Measurements from ENCODE around the gene PRPF39. TPM values are rescaled to one million over a fixed set of nuclear protein-coding genes. Genes with fewer than 3 reads are reported as not detected.

Gene PRPF39
- total and polyA plus RNA-seq, 2 of the 13 experiments (the other 11 are each of a cell fraction or from before 2014, with no cell fraction given), result 44.2 to 65.0 TPM

DNA sequence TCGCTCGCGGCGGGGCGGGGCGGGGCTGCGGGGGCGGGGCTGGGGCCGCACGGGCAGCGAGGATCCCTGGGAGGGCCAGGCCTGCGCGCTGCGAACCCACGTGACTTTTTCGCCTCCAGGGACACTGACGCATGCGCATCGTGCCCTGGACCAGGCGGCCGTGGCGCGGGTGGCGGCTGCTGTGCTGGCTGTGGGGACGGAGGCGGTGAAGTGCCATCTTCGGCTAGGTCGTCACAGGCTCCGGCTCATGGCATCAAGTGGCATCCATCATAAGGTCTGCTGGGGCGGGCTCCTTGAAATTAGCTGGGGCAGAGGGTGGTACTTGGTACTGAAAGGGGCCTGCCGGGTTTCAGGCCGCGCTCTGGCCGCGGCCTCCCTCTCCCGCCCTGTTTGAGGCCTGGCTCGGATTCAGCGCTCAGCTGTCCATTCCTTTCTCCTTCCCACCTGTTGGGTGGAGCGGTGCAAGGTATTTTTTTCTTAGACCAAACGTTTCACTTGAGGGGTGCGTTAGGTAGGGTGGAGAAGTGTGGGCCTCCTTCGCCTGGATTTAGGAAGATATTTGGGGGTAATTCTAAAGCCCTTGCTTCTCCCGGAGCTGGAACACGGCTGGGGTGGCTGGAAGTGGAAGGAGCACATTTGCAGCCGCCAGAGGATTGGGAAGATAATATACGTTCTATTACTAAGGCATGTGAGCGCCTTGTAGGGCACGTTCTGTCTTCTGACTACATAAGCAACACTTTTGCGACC is at the start of gene PRPF39 (continued):
- TF ChIP-seq, protein P1, sequence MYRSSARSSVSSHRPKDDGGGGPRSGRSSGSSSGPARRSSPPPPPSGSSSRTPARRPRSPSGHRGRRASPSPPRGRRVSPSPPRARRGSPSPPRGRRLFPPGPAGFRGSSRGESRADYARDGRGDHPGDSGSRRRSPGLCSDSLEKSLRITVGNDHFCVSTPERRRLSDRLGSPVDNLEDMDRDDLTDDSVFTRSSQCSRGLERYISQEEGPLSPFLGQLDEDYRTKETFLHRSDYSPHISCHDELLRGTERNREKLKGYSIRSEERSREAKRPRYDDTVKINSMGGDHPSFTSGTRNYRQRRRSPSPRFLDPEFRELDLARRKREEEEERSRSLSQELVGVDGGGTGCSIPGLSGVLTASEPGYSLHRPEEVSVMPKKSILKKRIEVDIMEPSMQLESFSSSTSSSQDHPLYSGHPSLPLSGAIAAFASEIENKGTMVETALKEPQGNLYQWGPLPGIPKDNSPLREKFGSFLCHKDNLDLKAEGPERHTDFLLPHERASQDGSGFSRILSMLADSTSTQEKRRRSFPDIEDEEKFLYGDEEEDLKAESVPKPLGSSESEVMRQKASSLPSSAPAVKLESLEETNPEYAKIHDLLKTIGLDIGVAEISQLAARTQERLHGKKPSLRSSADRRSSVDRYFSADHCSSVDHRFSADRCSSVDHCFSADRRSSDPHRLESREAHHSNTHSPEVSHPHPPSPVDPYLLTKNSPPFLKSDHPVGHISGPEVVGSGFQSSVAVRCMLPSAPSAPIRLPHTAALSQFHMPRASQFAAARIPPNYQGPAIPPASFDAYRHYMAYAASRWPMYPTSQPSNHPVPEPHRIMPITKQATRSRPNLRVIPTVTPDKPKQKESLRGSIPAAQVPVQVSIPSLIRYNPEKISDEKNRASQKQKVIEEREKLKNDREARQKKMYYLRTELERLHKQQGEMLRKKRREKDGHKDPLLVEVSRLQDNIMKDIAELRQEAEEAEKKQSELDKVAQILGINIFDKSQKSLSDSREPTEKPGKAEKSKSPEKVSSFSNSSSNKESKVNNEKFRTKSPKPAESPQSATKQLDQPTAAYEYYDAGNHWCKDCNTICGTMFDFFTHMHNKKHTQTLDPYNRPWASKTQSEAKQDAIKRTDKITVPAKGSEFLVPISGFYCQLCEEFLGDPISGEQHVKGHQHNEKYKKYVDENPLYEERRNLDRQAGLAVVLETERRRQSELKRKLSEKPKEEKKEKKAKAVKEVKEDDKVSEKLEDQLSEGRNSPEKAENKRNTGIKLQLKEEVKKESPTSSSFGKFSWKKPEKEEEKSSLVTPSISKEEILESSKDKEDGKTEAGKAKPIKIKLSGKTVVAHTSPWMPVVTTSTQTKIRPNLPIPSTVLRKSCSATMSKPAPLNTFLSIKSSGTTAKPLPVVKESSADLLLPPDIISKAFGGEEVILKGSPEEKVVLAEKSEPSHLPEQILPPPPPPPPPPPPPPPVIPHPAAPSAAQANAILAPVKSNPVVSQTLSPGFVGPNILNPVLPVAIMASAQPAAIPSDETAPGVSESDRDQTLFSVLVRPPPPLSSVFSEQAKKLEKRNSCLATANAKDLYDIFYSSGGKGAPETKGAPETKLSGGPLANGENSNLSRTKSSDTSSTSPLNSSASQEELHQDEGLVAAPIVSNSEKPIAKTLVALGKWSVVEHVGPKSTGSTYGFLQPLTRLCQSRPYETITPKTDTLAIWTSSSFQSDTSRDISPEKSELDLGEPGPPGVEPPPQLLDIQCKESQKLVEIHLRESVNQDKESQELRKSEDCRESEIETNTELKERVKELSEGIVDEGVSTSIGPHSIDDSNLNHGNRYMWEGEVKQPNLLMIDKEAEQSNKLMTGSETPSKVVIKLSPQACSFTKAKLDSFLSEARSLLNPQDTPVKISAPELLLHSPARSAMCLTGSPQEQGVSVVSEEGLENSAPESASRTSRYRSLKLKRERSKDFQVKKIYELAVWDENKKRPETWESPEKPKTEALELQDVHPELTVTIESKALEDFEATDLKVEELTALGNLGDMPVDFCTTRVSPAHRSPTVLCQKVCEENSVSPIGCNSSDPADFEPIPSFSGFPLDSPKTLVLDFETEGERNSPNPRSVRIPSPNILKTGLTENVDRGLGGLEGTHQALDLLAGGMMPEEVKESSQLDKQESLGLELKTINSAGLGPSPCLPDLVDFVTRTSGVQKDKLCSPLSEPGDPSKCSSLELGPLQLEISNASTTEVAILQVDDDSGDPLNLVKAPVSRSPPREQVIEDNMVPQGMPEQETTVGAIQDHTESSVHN (CRISPR knock-in tag; IDR thresholded peaks at IDR 0.05), result no peak
- TF ChIP-seq DMAP1 (CRISPR knock-in tag; IDR thresholded peaks at IDR 0.05) (peak; percentile 79), ZNF205 (CRISPR knock-in tag; IDR thresholded peaks at IDR 0.05) (no peak), NONO (IDR thresholded peaks at IDR 0.05) (no peak), NONO (CRISPR knock-in tag; conservative IDR thresholded peaks at IDR 0.05) (peak; percentile 30; the same call in 1 of the 2 replicates), MEF2D (CRISPR knock-in tag; IDR thresholded peaks at IDR 0.05) (no peak), PCBP1 (IDR thresholded peaks at IDR 0.05; ENCODE audit: borderline replicate concordance, low read depth, low read length) (0 out of 2 replicates have a peak, but pooled peaks have one; percentile 54), BCL6 (CRISPR knock-in tag; IDR thresholded peaks at IDR 0.05) (no peak; the same call in 1 of the 2 replicates), ZNF326 (CRISPR knock-in tag; IDR thresholded peaks at IDR 0.05; ENCODE audit: borderline replicate concordance) (no peak), ZNF563 (CRISPR knock-in tag; IDR thresholded peaks at IDR 0.05) (peak; percentile 53; the same call in 1 of the 2 replicates), KLF13 (CRISPR knock-in tag; IDR thresholded peaks at IDR 0.05) (no peak), MEIS2 (CRISPR knock-in tag; IDR thresholded peaks at IDR 0.05) (no peak), KDM1A (CRISPR knock-in tag; IDR thresholded peaks at IDR 0.05) (no peak), ZNF589 (CRISPR knock-in tag; conservative IDR thresholded peaks at IDR 0.05) (no peak), SMC3 (IDR thresholded peaks at IDR 0.05; ENCODE audit: low read length) (no peak)
- TF ChIP-seq, protein P2, sequence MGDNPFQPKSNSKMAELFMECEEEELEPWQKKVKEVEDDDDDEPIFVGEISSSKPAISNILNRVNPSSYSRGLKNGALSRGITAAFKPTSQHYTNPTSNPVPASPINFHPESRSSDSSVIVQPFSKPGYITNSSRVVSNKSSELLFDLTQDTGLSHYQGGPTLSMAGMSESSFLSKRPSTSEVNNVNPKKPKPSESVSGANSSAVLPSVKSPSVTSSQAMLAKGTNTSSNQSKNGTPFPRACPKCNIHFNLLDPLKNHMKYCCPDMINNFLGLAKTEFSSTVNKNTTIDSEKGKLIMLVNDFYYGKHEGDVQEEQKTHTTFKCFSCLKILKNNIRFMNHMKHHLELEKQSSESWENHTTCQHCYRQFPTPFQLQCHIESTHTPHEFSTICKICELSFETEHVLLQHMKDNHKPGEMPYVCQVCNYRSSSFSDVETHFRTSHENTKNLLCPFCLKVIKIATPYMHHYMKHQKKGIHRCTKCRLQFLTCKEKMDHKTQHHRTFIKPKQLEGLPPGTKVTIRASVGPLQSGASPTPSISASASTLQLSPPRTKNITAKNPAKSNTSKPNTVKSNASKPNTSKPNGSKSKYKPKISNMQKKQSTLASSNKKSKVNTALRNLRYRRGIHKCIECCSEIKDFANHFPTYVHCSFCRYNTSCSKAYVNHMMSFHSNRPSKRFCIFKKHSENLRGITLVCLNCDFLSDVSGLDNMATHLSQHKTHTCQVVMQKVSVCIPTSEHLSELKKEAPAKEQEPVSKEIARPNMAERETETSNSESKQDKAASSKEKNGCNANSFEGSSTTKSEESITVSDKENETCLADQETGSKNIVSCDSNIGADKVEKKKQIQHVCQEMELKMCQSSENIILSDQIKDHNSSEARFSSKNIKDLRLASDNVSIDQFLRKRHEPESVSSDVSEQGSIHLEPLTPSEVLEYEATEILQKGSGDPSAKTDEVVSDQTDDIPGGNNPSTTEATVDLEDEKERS (CRISPR knock-in tag; IDR thresholded peaks at IDR 0.05), result peak; percentile 73
- TF ChIP-seq, protein P3, sequence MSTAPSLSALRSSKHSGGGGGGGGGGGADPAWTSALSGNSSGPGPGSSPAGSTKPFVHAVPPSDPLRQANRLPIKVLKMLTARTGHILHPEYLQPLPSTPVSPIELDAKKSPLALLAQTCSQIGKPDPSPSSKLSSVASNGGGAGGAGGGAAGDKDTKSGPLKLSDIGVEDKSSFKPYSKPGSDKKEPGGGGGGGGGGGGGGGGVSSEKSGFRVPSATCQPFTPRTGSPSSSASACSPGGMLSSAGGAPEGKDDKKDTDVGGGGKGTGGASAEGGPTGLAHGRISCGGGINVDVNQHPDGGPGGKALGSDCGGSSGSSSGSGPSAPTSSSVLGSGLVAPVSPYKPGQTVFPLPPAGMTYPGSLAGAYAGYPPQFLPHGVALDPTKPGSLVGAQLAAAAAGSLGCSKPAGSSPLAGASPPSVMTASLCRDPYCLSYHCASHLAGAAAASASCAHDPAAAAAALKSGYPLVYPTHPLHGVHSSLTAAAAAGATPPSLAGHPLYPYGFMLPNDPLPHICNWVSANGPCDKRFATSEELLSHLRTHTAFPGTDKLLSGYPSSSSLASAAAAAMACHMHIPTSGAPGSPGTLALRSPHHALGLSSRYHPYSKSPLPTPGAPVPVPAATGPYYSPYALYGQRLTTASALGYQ (CRISPR knock-in tag; IDR thresholded peaks at IDR 0.05), result no peak

All from HepG2 (cell line).